Measurements from ENCODE around the gene MTHFD1. TPM values are rescaled to one million over a fixed set of nuclear protein-coding genes. Genes with fewer than 3 reads are reported as not detected.

Gene MTHFD1
- total and polyA plus RNA-seq, 2 of the 4 experiments (the other 2 are of a cell fraction), result 32.2 to 64.9 TPM

- ChIA-PET CTCF (interaction anchor here (1.4 to 1.6 kb wide), 2 partner anchors 8 to 11 kb away, joined by 3 read pairs; no protein-coding TSS in a partner anchor), POLR2A (ENCODE audit: unreplicated experiment) (no interaction called here)
- H3K4me1 ChIP-seq (ENCODE audit: control insufficient read depth, insufficient read depth, low read length), result peaks cover 14% of the 10 kb centered on the region
- H3K79me1 ChIP-seq (ENCODE audit: low read depth in 1 of 2, low read length in 2 of 2), result peaks cover 18 to 57% of the 10 kb centered on the region in 2 experiments
- peak overlapping the region; percentile 100 for H3K27ac ChIP-seq (ENCODE audit: insufficient read depth, low read length)
- H3K9ac ChIP-seq (ENCODE audit: low read depth, low read length), result peak overlapping the region; percentile 97
- peak overlapping the region; percentile 100 for H2BK5ac ChIP-seq (ENCODE audit: low read depth, low read length, poor library complexity, severe bottlenecking)
- TF ChIP-seq MAFK (IDR thresholded peaks at IDR 0.05; ENCODE audit: low read depth, low read length), result no peak
- no peak for TF ChIP-seq ELK1 (IDR thresholded peaks at IDR 0.05; ENCODE audit: borderline replicate concordance, low read depth, low read length)
- no peak for TF ChIP-seq RFX5 (IDR thresholded peaks at IDR 0.05; ENCODE audit: low read depth, low read length)
- TF ChIP-seq RCOR1 (IDR thresholded peaks at IDR 0.05; ENCODE audit: insufficient replicate concordance, low read length), result no peak
- TF ChIP-seq USF2 (IDR thresholded peaks at IDR 0.05; ENCODE audit: low read depth, low read length), result no peak
- no peak for TF ChIP-seq SMC3 (IDR thresholded peaks at IDR 0.05; ENCODE audit: low read depth, low read length)
- TF ChIP-seq FOS (IDR thresholded peaks at IDR 0.05; ENCODE audit: low read depth, low read length), result no peak
- TF ChIP-seq MAZ (IDR thresholded peaks at IDR 0.05; ENCODE audit: borderline replicate concordance, low read depth, low read length), result no peak
- TF ChIP-seq POLR2A (IDR thresholded peaks at IDR 0.05; ENCODE audit: low read depth, low read length), result no peak
- no peak for TF ChIP-seq CHD1 (IDR thresholded peaks at IDR 0.05; ENCODE audit: low read depth, low read length)
- TF ChIP-seq MXI1 (IDR thresholded peaks at IDR 0.05; ENCODE audit: borderline replicate concordance, low read depth, low read length), result no peak
- no peak for TF ChIP-seq BHLHE40 (IDR thresholded peaks at IDR 0.05; ENCODE audit: low read depth, low read length)
- no peak for TF ChIP-seq CTCF (conservative IDR thresholded peaks at IDR 0.05; ENCODE audit: low read depth, low read length)
- no peak for TF ChIP-seq NFE2L2 (IDR thresholded peaks at IDR 0.05; ENCODE audit: low read depth, low read length)
- no peak for TF ChIP-seq RAD21 (IDR thresholded peaks at IDR 0.05; ENCODE audit: low read length)
- TF ChIP-seq CEBPB (IDR thresholded peaks at IDR 0.05; ENCODE audit: low read depth, low read length), result no peak
- DNase-seq, result peak; percentile 16
- peaks cover 27% of the 10 kb centered on the region for H4K20me1 ChIP-seq (ENCODE audit: insufficient read depth, low read length)
- H4K91ac ChIP-seq (ENCODE audit: insufficient read depth, low read depth, low read length), result peak overlapping the region; percentile 94
- peak overlapping the region; percentile 99 for H3K23ac ChIP-seq (ENCODE audit: low read depth, low read length)
- H3K4me3 ChIP-seq (ENCODE audit: insufficient read depth, low read depth, low read length), result peak overlapping the region; percentile 87
- no peak overlapping the region for H2BK20ac ChIP-seq (ENCODE audit: low read depth, low read length)
- peak overlapping the region; percentile 86 for H4K5ac ChIP-seq (ENCODE audit: low read depth, low read length)
- H2AK9ac ChIP-seq (replicated peaks; ENCODE audit: low read depth, low read length, poor library complexity), result peak overlapping the region; percentile 98
- H2BK15ac ChIP-seq (ENCODE audit: low read depth, low read length), result peak overlapping the region; percentile 58; the same call in 2 of the 3 replicates
- peak overlapping the region; percentile 93 to 96 for H4K8ac ChIP-seq (ENCODE audit: low read depth in 2 of 2, low read length in 2 of 2)
- in situ Hi-C loops (cut with MboI; ENCODE audit: low sequenced_read_pairs) (no loop called here), intact Hi-C loops (cut with micrococcal nuclease) (no loop called here), dilution Hi-C loops (cut with HindIII; ENCODE audit: low sequenced_read_pairs, unreplicated experiment) (no loop called here)
- peak overlapping the region; percentile 95 for H3K4ac ChIP-seq (ENCODE audit: low read depth, low read length)
- peak; percentile 1 for ATAC-seq (ENCODE audit: low read depth)
- peak overlapping the region; percentile 61 for H3K18ac ChIP-seq (ENCODE audit: low read depth, low read length)
- H2AFZ ChIP-seq (replicated peaks; ENCODE audit: low read length, poor library complexity), result peak overlapping the region; percentile 97
- H2BK120ac ChIP-seq (ENCODE audit: low read depth, low read length), result peak overlapping the region; percentile 58; the same call in 1 of the 2 replicates
- peak overlapping the region; percentile 73; the same call in 1 of the 2 replicates for H2AK5ac ChIP-seq (ENCODE audit: low read depth, low read length)
- WGBS, 2 experiments (ENCODE audit: extremely low coverage in 2 of 2, insufficient read length in 1 of 2), result 0% methylated on average over 7 of the region's 29 CpGs; no CpG with 5 or more reads in 1 of the 2 experiments
- H3K36me3 ChIP-seq (ENCODE audit: control insufficient read depth, insufficient read depth, low read length), result no peaks in the 10 kb centered on the region
- H3K14ac ChIP-seq (replicated peaks; ENCODE audit: low read depth, low read length), result peak overlapping the region; percentile 96
- peak overlapping the region; percentile 93 for H3K4me2 ChIP-seq (ENCODE audit: low read depth, low read length)
- no peaks in the 10 kb centered on the region for H3K27me3 ChIP-seq (ENCODE audit: control insufficient read depth, insufficient read depth, low read length)
- peaks cover 10% of the 10 kb centered on the region for H3K9me1 ChIP-seq (ENCODE audit: insufficient read depth, low read length)
- H3K56ac ChIP-seq (ENCODE audit: extremely low read depth, insufficient read depth, low read length), result peak overlapping the region; percentile 91
- H3K9me3 ChIP-seq (ENCODE audit: control insufficient read depth, insufficient read depth, low read length), result no peaks in the 10 kb centered on the region
- BruUV-seq (replicated peaks), result no TSS peak
Observed at GRCh38 chr14:64502887-64503433, 114.8 kb downstream of the MTHFD1 start.

Data from IMR-90 (cell line).